ENCODE measurements around the gene PACS2.

PACS2 gene

GRCh38 chr14:105271224-105271890 is 43.2 kb upstream of the PACS2 start:
- Histone ChIP-seq H3K4me1 (ENCODE audit: low read depth, poor library complexity, severe bottlenecking) (no peaks in the 10 kb centered on the region), H4K20me1 (ENCODE audit: insufficient read depth) (no peaks in the 10 kb centered on the region), H2AFZ (ENCODE audit: low read depth) (no peak overlapping the region), H3K27me3 (ENCODE audit: insufficient read depth, low read depth) (no peaks in the 10 kb centered on the region), H3K9ac (no peak overlapping the region), H3K4me3 (IDR thresholded peaks at IDR 0.05; ENCODE audit: insufficient read depth, low read depth, low read length) (no peak overlapping the region), H3K36me3 (ENCODE audit: insufficient read depth) (no peaks in the 10 kb centered on the region), H3K79me2 (ENCODE audit: insufficient read depth, low read depth) (no peaks in the 10 kb centered on the region), H3K27ac (no peak overlapping the region), H3K4me2 (no peak overlapping the region)
- no peak for TF ChIP-seq CTCF (conservative IDR thresholded peaks at IDR 0.05; ENCODE audit: low read depth, low read length)

GRCh38 chr14:105272623-105273022 is 41.9 kb upstream of the PACS2 start:
- TF ChIP-seq CTCF (conservative IDR thresholded peaks at IDR 0.05; ENCODE audit: low read depth, low read length), result no peak
- Histone ChIP-seq H3K36me3 (ENCODE audit: insufficient read depth) (no peaks in the 10 kb centered on the region), H3K27ac (no peak overlapping the region), H3K4me1 (ENCODE audit: low read depth, poor library complexity, severe bottlenecking) (no peaks in the 10 kb centered on the region), H2AFZ (ENCODE audit: low read depth) (no peak overlapping the region), H4K20me1 (ENCODE audit: insufficient read depth) (no peaks in the 10 kb centered on the region), H3K79me2 (ENCODE audit: insufficient read depth, low read depth) (no peaks in the 10 kb centered on the region), H3K27me3 (ENCODE audit: insufficient read depth, low read depth) (no peaks in the 10 kb centered on the region), H3K4me2 (no peak overlapping the region), H3K9ac (no peak overlapping the region), H3K4me3 (IDR thresholded peaks at IDR 0.05; ENCODE audit: insufficient read depth, low read depth, low read length) (no peak overlapping the region)

- Histone ChIP-seq H2AFZ (ENCODE audit: low read depth) (no peak overlapping the region), H3K4me1 (ENCODE audit: low read depth, poor library complexity, severe bottlenecking) (no peaks in the 10 kb centered on the region), H3K4me3 (IDR thresholded peaks at IDR 0.05; ENCODE audit: insufficient read depth, low read depth, low read length) (no peak overlapping the region), H3K79me2 (ENCODE audit: insufficient read depth, low read depth) (no peaks in the 10 kb centered on the region), H3K27ac (no peak overlapping the region), H3K36me3 (ENCODE audit: insufficient read depth) (no peaks in the 10 kb centered on the region), H3K27me3 (ENCODE audit: insufficient read depth, low read depth) (no peaks in the 10 kb centered on the region), H4K20me1 (ENCODE audit: insufficient read depth) (no peaks in the 10 kb centered on the region), H3K9ac (no peak overlapping the region), H3K4me2 (no peak overlapping the region)
- TF ChIP-seq CTCF (conservative IDR thresholded peaks at IDR 0.05; ENCODE audit: low read depth, low read length), result no peak
Measured at GRCh38 chr14:105273062-105273461, 41.5 kb upstream of the PACS2 start.

- no peaks in the 10 kb centered on the region for H3K4me1 ChIP-seq (ENCODE audit: low read depth, poor library complexity, severe bottlenecking)
- no peak overlapping the region for H3K27ac ChIP-seq
- no peaks in the 10 kb centered on the region for H3K36me3 ChIP-seq (ENCODE audit: insufficient read depth)
- H3K79me2 ChIP-seq (ENCODE audit: insufficient read depth, low read depth), result no peaks in the 10 kb centered on the region
- H3K4me3 ChIP-seq (IDR thresholded peaks at IDR 0.05; ENCODE audit: insufficient read depth, low read depth, low read length), result no peak overlapping the region
- no peak overlapping the region for H3K4me2 ChIP-seq
- TF ChIP-seq CTCF (conservative IDR thresholded peaks at IDR 0.05; ENCODE audit: low read depth, low read length), result no peak
- no peaks in the 10 kb centered on the region for H4K20me1 ChIP-seq (ENCODE audit: insufficient read depth)
- H3K27me3 ChIP-seq (ENCODE audit: insufficient read depth, low read depth), result no peaks in the 10 kb centered on the region
- no peak overlapping the region for H3K9ac ChIP-seq
- H2AFZ ChIP-seq (ENCODE audit: low read depth), result no peak overlapping the region
Measured at GRCh38 chr14:105274637-105275036, 39.9 kb upstream of the PACS2 start.

All from KMS-11 (cell line).